ENCODE measurements around the gene TRAK1.

The TRAK1 gene

GRCh38 chr3:42172047-42172654 lies 81.0 kb downstream of the TRAK1 start:
- TF ChIP-seq CTCF (IDR thresholded peaks at IDR 0.05; ENCODE audit: insufficient read depth, low read depth, low read length, missing control alignments) = no peak
- DNase-seq (ENCODE audit: low read depth) = no peak
- H3K4me3 ChIP-seq (ENCODE audit: low read length) = no peak overlapping the region

DNA sequence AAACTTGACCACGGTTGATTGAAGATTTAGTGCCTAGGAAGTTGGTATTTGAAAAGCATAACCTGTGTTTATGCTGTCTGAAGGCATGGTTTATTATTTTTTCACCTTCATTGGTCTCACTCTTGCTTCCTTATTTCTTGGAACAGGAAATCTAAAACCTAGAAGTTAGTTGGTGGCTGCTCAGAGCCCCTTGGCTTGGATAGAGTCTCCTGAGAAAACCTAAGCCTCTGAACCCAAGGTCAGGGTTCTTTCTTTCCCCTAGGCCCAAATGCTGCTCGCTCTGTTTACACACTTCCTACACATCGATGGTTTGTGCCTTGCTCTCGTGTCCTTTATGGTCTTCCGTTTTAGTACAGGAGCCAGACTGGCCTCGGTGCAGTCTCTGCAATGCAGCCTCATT lies 82.2 kb downstream of the TRAK1 start:
- H3K4me3 ChIP-seq (ENCODE audit: low read length) = no peak overlapping the region
- DNase-seq (ENCODE audit: low read depth) = no peak
- TF ChIP-seq CTCF (IDR thresholded peaks at IDR 0.05; ENCODE audit: insufficient read depth, low read depth, low read length, missing control alignments) = no peak

DNA sequence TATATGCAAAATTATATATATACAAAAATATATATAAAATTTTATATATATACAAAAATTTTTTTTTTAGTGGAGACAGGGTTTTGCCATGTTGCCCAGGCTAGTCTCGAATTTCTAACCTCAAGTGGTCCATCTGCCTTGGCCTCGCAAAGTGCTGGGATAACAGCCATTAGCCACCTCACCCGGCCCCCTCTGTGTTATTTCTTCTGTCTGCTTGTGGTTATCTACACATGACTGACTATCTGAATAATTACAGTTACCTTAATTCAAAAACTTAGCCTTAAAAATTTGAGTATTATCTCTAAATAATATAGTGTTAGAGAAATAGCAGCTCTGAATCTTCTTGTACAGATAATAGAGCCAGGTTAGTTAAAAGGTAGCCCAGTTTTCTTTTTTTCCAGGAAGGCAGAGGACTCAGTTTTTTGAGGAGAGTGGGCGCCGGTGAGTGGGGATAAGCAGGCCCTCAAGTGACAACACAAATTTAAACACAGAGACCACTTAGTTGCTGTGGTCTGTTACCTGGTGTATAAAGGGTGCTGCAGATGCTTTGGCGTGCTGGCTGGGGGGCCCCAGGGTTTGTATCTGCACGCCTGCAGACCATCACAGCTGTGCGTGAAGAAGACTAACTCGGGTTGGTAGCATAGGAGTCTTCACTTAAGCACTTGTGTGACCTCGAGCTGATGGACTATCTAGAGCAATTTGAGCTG lies 83.7 kb downstream of the TRAK1 start:
- TF ChIP-seq CTCF (IDR thresholded peaks at IDR 0.05; ENCODE audit: insufficient read depth, low read depth, low read length, missing control alignments) = no peak
- DNase-seq (ENCODE audit: low read depth) = no peak

GRCh38 chr3:42175386-42176240 lies 84.5 kb downstream of the TRAK1 start:
- no peak for TF ChIP-seq CTCF (IDR thresholded peaks at IDR 0.05; ENCODE audit: insufficient read depth, low read depth, low read length, missing control alignments)
- H3K4me3 ChIP-seq (ENCODE audit: low read length) = no peak overlapping the region
- DNase-seq (ENCODE audit: low read depth) = no peak

More for the DNA sequence above, 83.7 kb downstream of the TRAK1 start:
- H3K4me3 ChIP-seq (ENCODE audit: low read length) = no peak overlapping the region

GRCh38 chr3:42176242-42177034 lies 85.3 kb downstream of the TRAK1 start:
- no peak for TF ChIP-seq CTCF (IDR thresholded peaks at IDR 0.05; ENCODE audit: insufficient read depth, low read depth, low read length, missing control alignments)
- no peak overlapping the region for H3K4me3 ChIP-seq (ENCODE audit: low read length)
- DNase-seq (ENCODE audit: low read depth) = no peak

DNA sequence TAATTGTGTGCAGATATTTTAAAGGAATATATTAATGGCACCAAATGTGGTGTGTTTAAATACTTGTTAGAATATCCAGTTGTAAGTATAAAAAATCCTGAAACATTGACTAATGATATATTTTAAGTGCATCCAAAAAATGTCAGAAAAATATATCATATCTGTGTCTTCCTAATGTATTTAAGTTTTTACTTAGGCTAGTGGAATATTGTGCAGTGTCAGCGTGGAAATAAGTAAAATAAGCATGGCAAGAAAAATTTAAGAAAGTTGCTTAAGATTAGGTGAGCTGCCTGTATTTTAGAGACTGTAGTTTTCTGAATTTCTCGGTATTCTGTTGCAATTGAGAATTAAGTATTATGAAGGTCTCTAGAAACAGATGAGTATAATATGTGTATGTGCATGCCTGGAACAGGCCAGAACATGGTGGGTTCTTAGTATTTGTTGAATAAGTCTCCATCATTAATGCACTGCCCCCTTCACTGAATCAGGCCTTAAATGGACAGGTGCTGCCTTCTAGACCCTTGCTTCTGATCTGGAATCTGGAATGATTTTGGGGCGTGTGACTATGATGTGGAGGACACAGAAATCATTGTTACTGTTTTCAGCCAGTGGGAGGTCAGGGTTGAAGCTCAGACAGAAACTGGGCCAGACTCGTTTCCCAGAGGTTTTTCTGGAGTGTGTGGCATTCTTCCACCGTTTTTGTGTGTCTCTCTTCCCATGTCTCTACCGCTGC lies 86.1 kb downstream of the TRAK1 start:
- TF ChIP-seq CTCF (IDR thresholded peaks at IDR 0.05; ENCODE audit: insufficient read depth, low read depth, low read length, missing control alignments) = no peak
- no peak for DNase-seq (ENCODE audit: low read depth)
- H3K4me3 ChIP-seq (ENCODE audit: low read length) = no peak overlapping the region

Measured in epithelial cell of esophagus (primary cell).